G401 (cell line): ENCODE results near the gene GAREM1. TPM values are rescaled to one million over a fixed set of nuclear protein-coding genes. Genes with fewer than 3 reads are reported as not detected.
"Not testable (repeated sequence)": the region's sequence is repeated elsewhere in the genome, so short reads cannot be mapped to it uniquely, and the experiment has no call there.

Experiments used
- DNase-seq: peaks from one replicate; pipeline ENCODE4 v3.0.0-alpha.2; 2015; ENCODE audit warnings: low spot score
- in situ Hi-C: cut with HindIII; loops from 2 replicates; pipeline ENCODE4 v1.10.0; 2016; ENCODE audit warnings: low sequenced_read_pairs, mixed read lengths
- total RNA-seq: library from RNA; depleted of rRNA; stranded (reverse); fragments of >200 nt; shearing (Covaris generic); gene quantifications from 2 replicates; pipeline ENCODE4 v1.2.3, GENCODE V29; 2014

GAREM1 gene
- total RNA-seq, 1 experiment from 2014 or later, result not detected

DNA sequence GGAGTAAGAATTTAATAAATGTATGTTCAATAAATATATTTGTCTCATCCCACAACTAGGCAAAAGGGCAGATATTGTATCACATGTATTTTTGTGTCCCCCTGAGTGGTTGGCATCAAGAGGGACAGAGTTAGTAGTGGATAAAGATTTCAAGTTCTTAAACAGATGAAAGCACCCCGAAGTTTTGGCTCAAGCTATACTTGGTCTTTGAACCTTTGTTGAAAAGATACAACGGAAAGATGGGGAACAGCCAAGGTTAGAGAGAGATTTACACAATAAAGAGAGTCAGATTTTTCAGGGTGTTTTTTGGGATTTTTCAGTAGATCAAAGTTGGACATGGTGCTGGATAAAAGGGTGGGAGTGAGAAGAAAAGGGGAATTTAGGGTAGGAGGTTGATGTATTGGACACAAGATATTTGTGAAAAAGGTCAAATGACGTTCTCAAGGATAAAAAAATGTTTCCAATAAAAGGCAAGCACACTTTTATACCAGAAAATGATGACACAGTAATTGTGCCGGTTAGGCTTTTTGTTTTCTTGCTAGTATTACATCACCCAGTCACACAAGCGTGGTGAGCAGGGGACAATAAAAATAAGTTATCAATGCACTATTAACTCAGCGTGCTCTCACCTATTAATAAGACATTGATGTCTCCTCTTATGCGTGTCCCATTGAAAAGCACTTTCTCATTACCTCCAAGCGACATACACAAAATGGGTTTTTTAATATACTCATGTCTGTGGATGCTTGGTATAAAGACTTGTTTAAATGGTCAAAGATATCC, 221.3 kb downstream of the GAREM1 start:
- no peak for DNase-seq
- in situ Hi-C loops, result no loop called here

DNA sequence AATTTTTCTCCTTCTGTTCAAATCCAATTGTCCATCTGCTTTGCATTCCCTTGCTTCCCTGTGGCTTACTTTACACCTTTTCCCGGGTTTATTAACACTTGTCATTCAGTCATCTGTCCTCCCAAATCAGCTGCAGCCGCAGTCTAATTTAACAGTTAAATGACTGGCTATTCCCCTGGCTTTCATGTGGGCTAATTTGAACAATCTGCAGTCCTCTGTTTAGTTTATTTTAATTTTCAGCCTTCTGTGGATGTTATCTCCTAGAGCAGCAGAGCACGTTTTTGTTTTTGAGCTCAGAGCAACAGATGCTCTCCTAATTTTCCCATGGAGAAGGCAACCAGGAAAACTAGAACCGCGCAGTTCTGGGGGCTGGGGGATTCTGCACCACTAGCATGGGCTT, 225.8 kb downstream of the GAREM1 start:
- in situ Hi-C loops, result no loop called here
- DNase-seq, result peak; percentile 23

- peak; percentile 17 for DNase-seq
- in situ Hi-C loops, result no loop called here
These were observed 227.3 kb downstream of the GAREM1 start for GRCh38 chr18:32243358-32243757.

- in situ Hi-C loops, result no loop called here
- DNase-seq, result no peak
These were observed 228.3 kb downstream of the GAREM1 start for GRCh38 chr18:32242395-32242794.

DNA sequence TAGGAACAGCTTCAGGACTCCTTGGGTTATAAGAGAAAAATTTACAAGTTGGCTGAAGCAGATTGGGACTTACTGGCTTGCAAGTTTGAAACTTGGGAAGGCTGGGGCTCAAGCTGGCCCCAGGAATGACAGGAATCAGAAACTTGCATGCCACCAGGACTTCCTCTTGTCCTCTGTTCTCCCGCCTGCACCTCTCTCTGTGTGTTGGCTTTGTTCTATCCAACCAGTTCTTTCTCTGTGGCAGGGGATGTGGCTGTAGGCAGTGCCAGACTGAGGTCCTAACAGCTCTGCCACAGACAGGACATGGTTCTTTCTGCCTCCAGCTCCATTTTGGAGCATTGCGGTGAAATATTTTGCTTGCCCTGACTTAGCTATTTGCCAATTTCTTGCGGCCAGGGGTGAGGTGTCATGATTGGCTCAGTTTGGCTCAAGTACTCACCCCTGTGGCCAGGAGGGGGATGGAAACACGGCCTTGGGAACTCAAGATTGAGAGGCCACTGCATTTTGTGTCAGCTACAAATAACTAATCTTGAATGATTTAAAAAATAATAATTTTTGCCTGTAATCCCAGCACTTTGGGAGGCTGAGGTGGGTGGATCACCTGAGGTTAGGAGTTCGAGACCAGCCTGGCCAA, 231.9 kb downstream of the GAREM1 start:
- DNase-seq, result no peak
- in situ Hi-C loops, result no loop called here

- DNase-seq, result no peak
- in situ Hi-C loops, result no loop called here
These were observed 233.6 kb downstream of the GAREM1 start for GRCh38 chr18:32237049-32237448.

GRCh38 chr18:32233348-32233747, 237.3 kb downstream of the GAREM1 start:
- in situ Hi-C loops, result not testable (repeated sequence)

GRCh38 chr18:32219431-32220018, 251.2 kb downstream of the GAREM1 start:
- in situ Hi-C loops, result no loop called here

More at GRCh38 chr18:32233348-32233747, 237.3 kb downstream of the GAREM1 start:
- not testable (repeated sequence) for DNase-seq

DNA sequence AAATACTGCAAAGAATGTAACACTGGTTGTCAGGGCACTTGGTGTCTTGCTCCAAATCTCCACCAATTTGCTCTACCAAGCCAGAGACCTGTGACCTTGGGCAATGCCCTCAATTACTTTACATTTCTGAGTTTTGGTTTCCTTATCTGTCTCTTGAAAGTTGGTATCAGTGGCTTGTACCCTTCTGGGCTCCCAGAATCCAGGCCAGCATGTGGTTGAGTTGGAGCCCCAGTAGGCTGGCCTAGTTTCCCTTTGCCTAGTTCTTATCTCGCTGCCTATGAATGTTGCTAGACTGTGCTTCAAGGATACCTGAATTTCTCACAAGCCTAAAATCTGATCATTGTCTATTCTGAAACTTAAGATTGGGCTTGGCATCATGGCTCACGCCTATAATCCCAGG, 254.3 kb downstream of the GAREM1 start:
- in situ Hi-C loops, result no loop called here
- DNase-seq, result no peak

More at GRCh38 chr18:32219431-32220018, 251.2 kb downstream of the GAREM1 start:
- DNase-seq, result no peak

DNA sequence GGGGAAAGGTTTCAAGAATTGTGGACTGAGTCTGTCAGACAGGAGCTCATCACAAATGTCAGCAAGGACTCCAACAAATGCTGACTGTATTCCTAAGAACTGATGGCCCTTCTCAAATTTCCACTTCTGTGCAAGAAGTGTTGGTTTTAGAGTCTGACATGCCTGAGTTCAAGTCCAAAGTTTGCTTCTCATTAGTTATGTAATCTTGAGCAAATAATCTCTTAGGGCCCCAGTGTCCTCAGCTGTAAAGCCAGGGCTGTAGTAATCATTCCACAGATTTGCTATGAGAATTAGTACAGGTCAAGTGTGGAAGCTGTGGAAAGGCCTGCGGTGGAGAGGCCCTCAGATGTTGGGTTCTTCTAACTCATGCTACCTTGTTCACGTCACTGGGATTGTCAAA, 257.0 kb downstream of the GAREM1 start:
- DNase-seq, result no peak
- in situ Hi-C loops, result no loop called here
